Ovary (tissue), 3 donors: ENCODE results near the gene DUS3L.

Source experiments
- CTCF ChIP-seq, 3 donors: fragments of 450-650 bp in 2 of 3; fragments of 200-600 bp in 1 of 3; IDR thresholded peaks; one replicate each; pipeline versions ENCODE4 v1.5.1 to v1.8.0; 2016 to 2022; ENCODE audit warnings: antibody characterized with exemption in 3 of 3, mild to moderate bottlenecking in 1 of 3
- EP300 ChIP-seq: sonication (generic); formaldehyde crosslinking; IDR thresholded peaks from one replicate; pipeline ENCODE4 v1.6.1; 2017; ENCODE audit warnings: antibody characterized with exemption
- POLR2A ChIP-seq: fragments of 450-650 bp; IDR thresholded peaks from one replicate; pipeline ENCODE4 v1.6.1; 2017; ENCODE audit warnings: antibody characterized with exemption, mild to moderate bottlenecking, moderate library complexity
- donor health status: DM: no; HTN: no; CAD: no.

DNA sequence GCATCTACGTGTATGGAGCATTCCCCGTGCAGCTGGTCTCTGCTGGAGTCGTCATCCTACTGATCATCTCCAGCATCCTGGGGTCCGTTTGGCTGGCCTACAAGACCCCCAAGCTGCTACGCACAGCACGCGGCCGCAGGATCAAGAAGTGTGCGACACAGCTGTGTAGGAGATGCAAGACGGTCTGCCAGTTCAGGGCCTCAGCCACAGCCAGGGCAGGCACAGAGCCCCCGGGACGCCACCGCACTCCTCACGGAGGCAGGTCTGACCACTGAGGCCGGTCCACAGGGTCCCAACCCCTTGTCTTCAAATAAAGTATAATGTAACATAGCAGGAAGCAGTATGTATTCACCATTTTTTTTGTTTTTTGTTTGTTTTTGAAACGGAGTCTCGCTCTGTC, 12.6 kb downstream of the DUS3L start:
- TF ChIP-seq CTCF (IDR thresholded peaks at IDR 0.05) (no peak), POLR2A (no peak), EP300 (no peak)
